ENCODE measurements around the gene CC2D2B.
"Not testable (repeated sequence)": the region's sequence is repeated elsewhere in the genome, so short reads cannot be mapped to it uniquely, and the experiment has no call there.

The CC2D2B gene

GRCh38 chr10:96043893-96044715, 136.3 kb downstream of the CC2D2B start:
- TF ChIP-seq SPI1 (IDR thresholded peaks at IDR 0.05; ENCODE audit: low read depth, low read length), result no peak
- no peak; the same call in 1 of the 2 replicates for TF ChIP-seq TAF1 (IDR thresholded peaks at IDR 0.05; ENCODE audit: low read depth, low read length)
- TF ChIP-seq POLR2A (IDR thresholded peaks at IDR 0.05; ENCODE audit: low read depth, low read length), result no peak
- no peak for TF ChIP-seq POU2F2 (IDR thresholded peaks at IDR 0.05; ENCODE audit: low read depth, low read length)
- TF ChIP-seq PAX5 (IDR thresholded peaks at IDR 0.05; ENCODE audit: insufficient read depth, low read length, severe bottlenecking), result no peak
- no peak for TF ChIP-seq POLR2AphosphoS5 (IDR thresholded peaks at IDR 0.05; ENCODE audit: low read depth, low read length)
- FAIRE-seq, result no peak
- DNase-seq (ENCODE audit: insufficient read length, low spot score), result peak; percentile 56

GRCh38 chr10:96044736-96045135, 137.0 kb downstream of the CC2D2B start:
- FAIRE-seq (peak; percentile 62), DNase-seq (ENCODE audit: insufficient read length, low spot score) (no peak)
- TF ChIP-seq POLR2AphosphoS5 (IDR thresholded peaks at IDR 0.05; ENCODE audit: low read depth, low read length) (no peak), POLR2A (IDR thresholded peaks at IDR 0.05; ENCODE audit: low read depth, low read length) (no peak), PAX5 (IDR thresholded peaks at IDR 0.05; ENCODE audit: insufficient read depth, low read length, severe bottlenecking) (no peak), TAF1 (IDR thresholded peaks at IDR 0.05; ENCODE audit: low read depth, low read length) (no peak)

GRCh38 chr10:96046546-96046945, 138.8 kb downstream of the CC2D2B start:
- DNase-seq (ENCODE audit: insufficient read length, low spot score) (no peak), FAIRE-seq (peak; percentile 38)
- TF ChIP-seq POLR2A (IDR thresholded peaks at IDR 0.05; ENCODE audit: low read depth, low read length), result no peak
- no peak for TF ChIP-seq TAF1 (IDR thresholded peaks at IDR 0.05; ENCODE audit: low read depth, low read length)
- no peak for TF ChIP-seq PAX5 (IDR thresholded peaks at IDR 0.05; ENCODE audit: insufficient read depth, low read length, severe bottlenecking)
- TF ChIP-seq POLR2AphosphoS5 (IDR thresholded peaks at IDR 0.05; ENCODE audit: low read depth, low read length), result no peak
- no peak for TF ChIP-seq SPI1 (IDR thresholded peaks at IDR 0.05; ENCODE audit: low read depth, low read length)
- TF ChIP-seq POU2F2 (IDR thresholded peaks at IDR 0.05; ENCODE audit: low read depth, low read length), result no peak

GRCh38 chr10:96047004-96047649, 139.4 kb downstream of the CC2D2B start:
- FAIRE-seq (peak; percentile 45), DNase-seq (ENCODE audit: insufficient read length, low spot score) (no peak)
- TF ChIP-seq POU2F2 (IDR thresholded peaks at IDR 0.05; ENCODE audit: low read depth, low read length), result no peak
- TF ChIP-seq POLR2AphosphoS5 (IDR thresholded peaks at IDR 0.05; ENCODE audit: low read depth, low read length), result no peak
- no peak for TF ChIP-seq PAX5 (IDR thresholded peaks at IDR 0.05; ENCODE audit: insufficient read depth, low read length, severe bottlenecking)
- no peak for TF ChIP-seq SPI1 (IDR thresholded peaks at IDR 0.05; ENCODE audit: low read depth, low read length)
- no peak for TF ChIP-seq POLR2A (IDR thresholded peaks at IDR 0.05; ENCODE audit: low read depth, low read length)
- TF ChIP-seq TAF1 (IDR thresholded peaks at IDR 0.05; ENCODE audit: low read depth, low read length), result no peak

GRCh38 chr10:96047925-96048324, 140.2 kb downstream of the CC2D2B start:
- FAIRE-seq; DNase-seq (ENCODE audit: insufficient read length, low spot score): not testable (repeated sequence)

- no peak for TF ChIP-seq SPI1 (IDR thresholded peaks at IDR 0.05; ENCODE audit: low read depth, low read length)
- no peak for TF ChIP-seq POU2F2 (IDR thresholded peaks at IDR 0.05; ENCODE audit: low read depth, low read length)
- FAIRE-seq (no peak), DNase-seq (ENCODE audit: insufficient read length, low spot score) (no peak)
These were observed 141.6 kb downstream of the CC2D2B start for GRCh38 chr10:96049340-96049739.

- DNase-seq (ENCODE audit: insufficient read length, low spot score), result no peak
- TF ChIP-seq SPI1 (IDR thresholded peaks at IDR 0.05; ENCODE audit: low read depth, low read length), result no peak
- no peak for TF ChIP-seq POLR2A (IDR thresholded peaks at IDR 0.05; ENCODE audit: low read depth, low read length)
- TF ChIP-seq PAX5 (IDR thresholded peaks at IDR 0.05; ENCODE audit: insufficient read depth, low read length, severe bottlenecking), result no peak
- no peak for TF ChIP-seq POLR2AphosphoS5 (IDR thresholded peaks at IDR 0.05; ENCODE audit: low read depth, low read length)
- no peak for TF ChIP-seq POU2F2 (IDR thresholded peaks at IDR 0.05; ENCODE audit: low read depth, low read length)
- no peak for TF ChIP-seq TAF1 (IDR thresholded peaks at IDR 0.05; ENCODE audit: low read depth, low read length)
- no peak for FAIRE-seq
These were observed 146.2 kb downstream of the CC2D2B start for GRCh38 chr10:96053985-96054384.

- TF ChIP-seq POU2F2 (IDR thresholded peaks at IDR 0.05; ENCODE audit: low read depth, low read length) (no peak), POLR2AphosphoS5 (IDR thresholded peaks at IDR 0.05; ENCODE audit: low read depth, low read length) (no peak), TAF1 (IDR thresholded peaks at IDR 0.05; ENCODE audit: low read depth, low read length) (no peak)
- FAIRE-seq, result no peak
- no peak for DNase-seq (ENCODE audit: insufficient read length, low spot score)
These were observed 149.0 kb downstream of the CC2D2B start for GRCh38 chr10:96056787-96057186.

GRCh38 chr10:96061232-96061631, 153.5 kb downstream of the CC2D2B start:
- DNase-seq (ENCODE audit: insufficient read length, low spot score) (no peak), FAIRE-seq (no peak)
- TF ChIP-seq SPI1 (IDR thresholded peaks at IDR 0.05; ENCODE audit: low read depth, low read length) (no peak), TAF1 (IDR thresholded peaks at IDR 0.05; ENCODE audit: low read depth, low read length) (no peak), PAX5 (IDR thresholded peaks at IDR 0.05; ENCODE audit: insufficient read depth, low read length, severe bottlenecking) (no peak), POLR2AphosphoS5 (IDR thresholded peaks at IDR 0.05; ENCODE audit: low read depth, low read length) (no peak), POU2F2 (IDR thresholded peaks at IDR 0.05; ENCODE audit: low read depth, low read length) (no peak), POLR2A (IDR thresholded peaks at IDR 0.05; ENCODE audit: low read depth, low read length) (no peak)

GRCh38 chr10:96072674-96073073, 164.9 kb downstream of the CC2D2B start:
- no peak for FAIRE-seq

More at GRCh38 chr10:96072674-96073073, 164.9 kb downstream of the CC2D2B start:
- TF ChIP-seq TAF1 (IDR thresholded peaks at IDR 0.05; ENCODE audit: low read depth, low read length), result no peak
- no peak for TF ChIP-seq POU2F2 (IDR thresholded peaks at IDR 0.05; ENCODE audit: low read depth, low read length)
- no peak for TF ChIP-seq POLR2A (IDR thresholded peaks at IDR 0.05; ENCODE audit: low read depth, low read length)
- TF ChIP-seq PAX5 (IDR thresholded peaks at IDR 0.05; ENCODE audit: insufficient read depth, low read length, severe bottlenecking), result no peak
- TF ChIP-seq SPI1 (IDR thresholded peaks at IDR 0.05; ENCODE audit: low read depth, low read length), result no peak
- no peak for TF ChIP-seq POLR2AphosphoS5 (IDR thresholded peaks at IDR 0.05; ENCODE audit: low read depth, low read length)
- no peak for DNase-seq (ENCODE audit: insufficient read length, low spot score)
